PC-3 (cell line): ENCODE results near the gene GRSF1.

Experiments used
- CTCF ChIP-seq: fragments of 300-600 bp; sonication (generic); conservative IDR thresholded peaks from 2 replicates; pipeline ENCODE4 v1.5.1; 2017; ENCODE audit warnings: antibody characterized with exemption, low read depth, mild to moderate bottlenecking, low read length
- EZH2 ChIP-seq: fragments of 300-600 bp; sonication (generic); IDR thresholded peaks from one replicate; pipeline ENCODE4 v1.6.1; 2017; ENCODE audit warnings: antibody characterized with exemption, mild to moderate bottlenecking, low read length; ENCODE audit not compliant: unreplicated experiment
- EZH2phosphoT487 ChIP-seq: fragments of 300-600 bp; sonication (generic); IDR thresholded peaks from 2 replicates; pipeline ENCODE4 v1.6.1; 2018; ENCODE audit warnings: mild to moderate bottlenecking, antibody characterized with exemption, low read length, borderline replicate concordance

- TF ChIP-seq CTCF (no peak), EZH2phosphoT487 (no peak), EZH2 (no peak)
These were observed 34.8 kb upstream of the GRSF1 start for GRCh38 chr4:70874268-70875156.
